K562 (cell line): ENCODE measurements around the gene SCAMP1.

Source experiments
- ATF2 ChIP-seq: sonication (generic); formaldehyde crosslinking; IDR thresholded peaks from 2 replicates; pipeline ENCODE4 v1.8.1; 2022; ENCODE audit warnings: missing genetic modification reagents
- CTCF ChIP-seq, 3 experiments: IDR thresholded peaks in 2 of 3; conservative IDR thresholded peaks in 1 of 3; 2 replicates each; pipeline ENCODE4 v1.5.1; 2011 to 2012; ENCODE audit warnings: low read length in 3 of 3, mild to moderate bottlenecking in 3 of 3, control low read depth in 2 of 3, improper control_type of control experiment in 1 of 3, inconsistent platforms in 1 of 3, low read depth in 1 of 3, mixed read lengths in 1 of 3, moderate library complexity in 1 of 3; ENCODE audit not compliant: insufficient read depth in 2 of 3
- FOS ChIP-seq: IDR thresholded peaks from 3 replicates; pipeline ENCODE4 v1.6.1; 2011; ENCODE audit not compliant: insufficient read length; ENCODE audit errors: extremely low read depth
- FOXP1 ChIP-seq: sonication (generic); formaldehyde crosslinking; IDR thresholded peaks from 2 replicates; pipeline ENCODE4 v1.8.0; 2022; ENCODE audit warnings: mild to moderate bottlenecking, missing genetic modification reagents
- GABPA ChIP-seq: fragments of 200-800 bp; sonication (Bioruptor generic); conservative IDR thresholded peaks from 2 replicates; pipeline ENCODE4 v1.6.1; 2016; ENCODE audit warnings: low read depth, missing genetic modification characterization, missing compliant biosample characterization
- MAX ChIP-seq: sonication (generic); formaldehyde crosslinking; IDR thresholded peaks from 2 replicates; pipeline ENCODE4 v1.9.0; 2022; ENCODE audit warnings: mild to moderate bottlenecking, missing genetic modification reagents
- RCOR1 ChIP-seq, 2 experiments: IDR thresholded peaks; 2 replicates each; pipeline ENCODE4 v1.6.1; 2012; ENCODE audit warnings: low read depth in 2 of 2, low read length in 2 of 2, borderline replicate concordance in 1 of 2, improper control_type of control experiment in 1 of 2
- REST ChIP-seq, 2 experiments: fragments of 450-650 bp; formaldehyde crosslinking in 1 of 2; IDR thresholded peaks; 2 replicates each; pipeline versions ENCODE4 v1.4.0 to v1.6.1; 2014 to 2020; ENCODE audit warnings: mild to moderate bottlenecking in 2 of 2, borderline replicate concordance in 1 of 2, low read depth in 1 of 2
- SIX5 ChIP-seq, 2 experiments: IDR thresholded peaks; 2 replicates each; pipeline ENCODE4 v1.6.1; 2011; ENCODE audit warnings: low read length in 2 of 2, borderline replicate concordance in 1 of 2, low read depth in 1 of 2, mild to moderate bottlenecking in 1 of 2, moderate library complexity in 1 of 2; ENCODE audit not compliant: insufficient read depth in 1 of 2
- SRF ChIP-seq, 2 experiments: fragments of 250-450, 450-650 bp in 1 of 2; sonication (Bioruptor Pico) in 1 of 2; sonication (generic) in 1 of 2; formaldehyde crosslinking; IDR thresholded peaks; 2 replicates each; pipeline versions ENCODE4 v1.5.0 to v1.5.1; 2020 to 2022; ENCODE audit warnings: mild to moderate bottlenecking in 1 of 2, missing genetic modification reagents in 1 of 2
- TGIF2 ChIP-seq: sonication (generic); formaldehyde crosslinking; IDR thresholded peaks from 2 replicates; pipeline ENCODE4 v1.8.1; 2022; ENCODE audit warnings: mild to moderate bottlenecking, missing genetic modification reagents, moderate library complexity
- ZBTB7A ChIP-seq: IDR thresholded peaks from 2 replicates; pipeline ENCODE4 v1.6.1; 2011; ENCODE audit warnings: low read depth, mild to moderate bottlenecking, low read length, moderate library complexity, borderline replicate concordance; ENCODE audit not compliant: control insufficient read depth
- ZFP36 ChIP-seq: fragments of 150-350 bp; IDR thresholded peaks from 2 replicates; pipeline ENCODE4 v1.6.1; 2018; ENCODE audit warnings: low read length, low read depth; ENCODE audit not compliant: partially characterized antibody
- ZNF79 ChIP-seq: fragments of 250-450 bp; sonication (Bioruptor Pico); IDR thresholded peaks from 2 replicates; pipeline ENCODE4 v1.4.0; 2020; ENCODE audit warnings: low read depth, mild to moderate bottlenecking, moderate library complexity

- TF ChIP-seq ATF2 (no peak), FOXP1 (CRISPR knock-in tag) (no peak), GABPA (tag) (no peak), ZNF79 (CRISPR knock-in tag) (no peak), ZFP36 (no peak), REST (IDR thresholded peaks at IDR 0.05; ENCODE audit: borderline replicate concordance) (no peak), REST (CRISPR knock-in tag; IDR thresholded peaks at IDR 0.05; ENCODE audit: low read depth) (no peak), SIX5 (IDR thresholded peaks at IDR 0.05; ENCODE audit: borderline replicate concordance in 1 of 2, insufficient read depth in 1 of 2, low read depth in 1 of 2, low read length in 2 of 2) (no peak), RCOR1 (IDR thresholded peaks at IDR 0.05; ENCODE audit: borderline replicate concordance in 1 of 2, low read depth in 2 of 2, low read length in 2 of 2) (no peak), CTCF (IDR thresholded peaks at IDR 0.05 in 2 of 3, conservative IDR thresholded peaks at IDR 0.05 in 1 of 3; ENCODE audit: insufficient read depth in 2 of 3, low read depth in 1 of 3, low read length in 3 of 3) (no peak), SRF (CRISPR knock-in tag; IDR thresholded peaks at IDR 0.05) (no peak), TGIF2 (CRISPR knock-in tag) (no peak), FOS (no peak), ZBTB7A (no peak), MAX (no peak)
These were observed 12.8 kb downstream of the SCAMP1 start for GRCh38 chr5:78373231-78373630.
